Liver (tissue), 9 donors: Measurements from ENCODE around the gene ANTXR2. TPM values are rescaled to one million over a fixed set of nuclear protein-coding genes. Genes with fewer than 3 reads are reported as not detected.

Source experiments
- DNase-seq: peaks from one replicate; pipeline ENCODE4 v3.0.0-alpha.2; 2017; ENCODE audit warnings: low spot score
- H3K27ac ChIP-seq, 2 donors: one replicate each; pipeline ENCODE4 v1.7.0; 2013; ENCODE audit warnings: inconsistent platforms in 2 of 2, low read length in 2 of 2, control low read depth in 1 of 2, low read depth in 1 of 2, mild to moderate bottlenecking in 1 of 2
- H3K27me3 ChIP-seq, 4 donors: one replicate each; pipeline versions ENCODE4 v1.6.1 to v1.7.0; 2013; ENCODE audit warnings: low read length in 3 of 4, inconsistent platforms in 1 of 4, mild to moderate bottlenecking in 1 of 4, moderate library complexity in 1 of 4; ENCODE audit not compliant: control insufficient read depth in 4 of 4, insufficient read depth in 4 of 4
- H3K36me3 ChIP-seq, 4 donors: one replicate each; pipeline versions ENCODE4 v1.6.1 to v1.7.0; 2013; ENCODE audit warnings: low read length in 3 of 4, mild to moderate bottlenecking in 3 of 4, low read depth in 1 of 4, moderate library complexity in 1 of 4; ENCODE audit not compliant: control insufficient read depth in 4 of 4, insufficient read depth in 3 of 4
- H3K4me1 ChIP-seq, 4 donors: one replicate each; pipeline versions ENCODE4 v1.6.1 to v1.7.0; 2013; ENCODE audit warnings: low read length in 3 of 4, mild to moderate bottlenecking in 3 of 4, moderate library complexity in 1 of 4; ENCODE audit not compliant: control insufficient read depth in 4 of 4, insufficient read depth in 4 of 4
- H3K4me3 ChIP-seq, 3 donors: one replicate each; pipeline versions ENCODE4 v1.6.1 to v1.7.0; 2013; ENCODE audit warnings: low read length in 3 of 3, control low read depth in 1 of 3, low read depth in 1 of 3, mild to moderate bottlenecking in 1 of 3
- H3K9ac ChIP-seq, 2 donors: one replicate each; pipeline ENCODE4 v1.7.0; 2013; ENCODE audit warnings: low read length in 2 of 2, mild to moderate bottlenecking in 2 of 2, moderate library complexity in 2 of 2, control low read depth in 1 of 2, low read depth in 1 of 2
- H3K9me3 ChIP-seq, 4 donors: one replicate each; pipeline versions ENCODE4 v1.6.1 to v1.7.0; 2013; ENCODE audit warnings: low read length in 3 of 4; ENCODE audit not compliant: control insufficient read depth in 4 of 4
- ATF3 ChIP-seq: IDR thresholded peaks from 2 replicates; pipeline ENCODE4 v1.6.1; 2016; ENCODE audit warnings: antibody characterized with exemption
- EGR1 ChIP-seq, 2 donors: IDR thresholded peaks; 2 replicates each; pipeline ENCODE4 v1.6.1; 2016 to 2018; ENCODE audit warnings: antibody characterized with exemption in 2 of 2, low read depth in 2 of 2
- FOXA1 ChIP-seq: IDR thresholded peaks from 2 replicates; pipeline ENCODE4 v1.6.1; 2016; ENCODE audit warnings: antibody characterized with exemption
- FOXA2 ChIP-seq: IDR thresholded peaks from 2 replicates; pipeline ENCODE4 v1.6.1; 2016; ENCODE audit warnings: antibody characterized with exemption
- GABPA ChIP-seq, 2 donors: IDR thresholded peaks in 1 of 2; conservative IDR thresholded peaks in 1 of 2; 2 replicates each; pipeline ENCODE4 v1.6.1; 2016; ENCODE audit warnings: antibody characterized with exemption in 2 of 2, mild to moderate bottlenecking in 1 of 2, moderate library complexity in 1 of 2
- HNF4A ChIP-seq, 2 donors: conservative IDR thresholded peaks; 2 replicates each; pipeline ENCODE4 v1.6.1; 2016; ENCODE audit warnings: antibody characterized with exemption in 2 of 2, mild to moderate bottlenecking in 2 of 2
- HNF4G ChIP-seq: IDR thresholded peaks from 2 replicates; pipeline ENCODE4 v1.6.1; 2016; ENCODE audit warnings: antibody characterized with exemption
- JUND ChIP-seq, 2 donors: IDR thresholded peaks; 2 replicates each; pipeline ENCODE4 v1.6.1; 2016; ENCODE audit warnings: antibody characterized with exemption in 2 of 2
- MAX ChIP-seq: IDR thresholded peaks from 2 replicates; pipeline ENCODE4 v1.6.1; 2016; ENCODE audit warnings: antibody characterized with exemption
- NR2F2 ChIP-seq: IDR thresholded peaks from 2 replicates; pipeline ENCODE4 v1.6.1; 2016; ENCODE audit warnings: antibody characterized with exemption
- RAD21 ChIP-seq, 2 donors: IDR thresholded peaks; 2 replicates each; pipeline ENCODE4 v1.6.1; 2016; ENCODE audit warnings: antibody characterized with exemption in 2 of 2, mild to moderate bottlenecking in 2 of 2
- RXRA ChIP-seq, 2 donors: IDR thresholded peaks; 2 replicates each; pipeline ENCODE4 v1.6.1; 2017 to 2018; ENCODE audit warnings: antibody characterized with exemption in 2 of 2, mild to moderate bottlenecking in 1 of 2
- SP1 ChIP-seq: IDR thresholded peaks from 2 replicates; pipeline ENCODE4 v1.6.1; 2018; ENCODE audit warnings: antibody characterized with exemption, mild to moderate bottlenecking
- TAF1 ChIP-seq: conservative IDR thresholded peaks from 2 replicates; pipeline ENCODE4 v1.6.1; 2016; ENCODE audit warnings: antibody characterized with exemption, mild to moderate bottlenecking
- YY1 ChIP-seq: IDR thresholded peaks from 2 replicates; pipeline ENCODE4 v1.6.1; 2016; ENCODE audit warnings: antibody characterized with exemption, mild to moderate bottlenecking
- WGBS: extraction: QIAGEN DNeasy Blood & Tissue Kit; methylation state at CpG from one replicate; pipeline ENCODE4 v1.1.7; 2013; 5-methylcytosine and 5-hydroxymethylcytosine counted together
- polyA plus RNA-seq, 2 donors: library from polyadenylated mRNA; stranded (reverse) in 1 of 2; unstranded in 1 of 2; fragments of 200-250 nt in 1 of 2; fragments of >200 nt in 1 of 2; fragmentation: Nextera tagmentation in 1 of 2; extraction: Ambion mirVana in 1 of 2; gene quantifications; one replicate each; pipeline versions ENCODE4 v1.2.1 to v1.2.3, GENCODE V29; 2013 to 2015
- total RNA-seq, 2 donors: library from RNA; depleted of rRNA; stranded (reverse); fragments of >200 nt; gene quantifications; one replicate each; pipeline ENCODE4 v1.2.3, GENCODE V29; 2014
- TF ChIP-seq, protein P1 (sequence below): fragments of 150-350 bp; IDR thresholded peaks from 2 replicates; pipeline ENCODE4 v1.5.1; 2017; ENCODE audit warnings: improper control_type of control experiment, low read depth, low read length; ENCODE audit not compliant: missing input control
- TF ChIP-seq, protein P2 (sequence below): IDR thresholded peaks from 2 replicates; pipeline ENCODE4 v1.6.1; 2016; ENCODE audit warnings: antibody characterized with exemption
- TF ChIP-seq, protein P3 (sequence below): IDR thresholded peaks from 2 replicates; pipeline ENCODE4 v1.6.1; 2016; ENCODE audit warnings: antibody characterized with exemption, mild to moderate bottlenecking
- donor health status: healthy.
- donor health status: healthy.
- donor health status: healthy.
- donor health status: healthy.
- donor health status: healthy.

Gene ANTXR2
- total and polyA plus RNA-seq, 4 donors: 16.1 to 30.5 (median 21.3) TPM

GRCh38 chr4:79983431-79983830, 89.6 kb downstream of the ANTXR2 start:
- TF ChIP-seq EGR1 (IDR thresholded peaks at IDR 0.05; ENCODE audit: low read depth in 2 of 2): no peak
- TF ChIP-seq, protein P1, sequence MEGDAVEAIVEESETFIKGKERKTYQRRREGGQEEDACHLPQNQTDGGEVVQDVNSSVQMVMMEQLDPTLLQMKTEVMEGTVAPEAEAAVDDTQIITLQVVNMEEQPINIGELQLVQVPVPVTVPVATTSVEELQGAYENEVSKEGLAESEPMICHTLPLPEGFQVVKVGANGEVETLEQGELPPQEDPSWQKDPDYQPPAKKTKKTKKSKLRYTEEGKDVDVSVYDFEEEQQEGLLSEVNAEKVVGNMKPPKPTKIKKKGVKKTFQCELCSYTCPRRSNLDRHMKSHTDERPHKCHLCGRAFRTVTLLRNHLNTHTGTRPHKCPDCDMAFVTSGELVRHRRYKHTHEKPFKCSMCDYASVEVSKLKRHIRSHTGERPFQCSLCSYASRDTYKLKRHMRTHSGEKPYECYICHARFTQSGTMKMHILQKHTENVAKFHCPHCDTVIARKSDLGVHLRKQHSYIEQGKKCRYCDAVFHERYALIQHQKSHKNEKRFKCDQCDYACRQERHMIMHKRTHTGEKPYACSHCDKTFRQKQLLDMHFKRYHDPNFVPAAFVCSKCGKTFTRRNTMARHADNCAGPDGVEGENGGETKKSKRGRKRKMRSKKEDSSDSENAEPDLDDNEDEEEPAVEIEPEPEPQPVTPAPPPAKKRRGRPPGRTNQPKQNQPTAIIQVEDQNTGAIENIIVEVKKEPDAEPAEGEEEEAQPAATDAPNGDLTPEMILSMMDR: no peak
- 97% methylated on average over 4 of the region's 4 CpGs for WGBS
- Histone ChIP-seq H3K27me3 (no peaks in the 10 kb centered on the region), H3K4me1 (no peaks in the 10 kb centered on the region), H3K9me3 (no peaks in the 10 kb centered on the region), H3K27ac (no peak overlapping the region), H3K36me3 (peaks cover 0 to 11% (median 5%) of the 10 kb centered on the region in 4 donors), H3K4me3 (no peak overlapping the region), H3K9ac (no peak overlapping the region)
- no peak for DNase-seq

- Histone ChIP-seq H3K36me3 (peaks cover 0 to 15% (median 6%) of the 10 kb centered on the region in 4 donors), H3K27ac (no peak overlapping the region), H3K4me1 (no peaks in the 10 kb centered on the region), H3K27me3 (no peaks in the 10 kb centered on the region), H3K4me3 (no peak overlapping the region), H3K9me3 (no peaks in the 10 kb centered on the region), H3K9ac (no peak overlapping the region)
- TF ChIP-seq HNF4G (no peak), FOXA2 (no peak), YY1 (no peak), HNF4A (conservative IDR thresholded peaks at IDR 0.05) (no peak), JUND (IDR thresholded peaks at IDR 0.05) (no peak), SP1 (no peak), FOXA1 (no peak), RAD21 (IDR thresholded peaks at IDR 0.05) (no peak), RXRA (IDR thresholded peaks at IDR 0.05) (no peak), NR2F2 (no peak), ATF3 (no peak), MAX (no peak), EGR1 (IDR thresholded peaks at IDR 0.05; ENCODE audit: low read depth in 2 of 2) (no peak), TAF1 (no peak), GABPA (IDR thresholded peaks at IDR 0.05 in 1 of 2, conservative IDR thresholded peaks at IDR 0.05 in 1 of 2) (no peak)
- TF ChIP-seq, protein P2, sequence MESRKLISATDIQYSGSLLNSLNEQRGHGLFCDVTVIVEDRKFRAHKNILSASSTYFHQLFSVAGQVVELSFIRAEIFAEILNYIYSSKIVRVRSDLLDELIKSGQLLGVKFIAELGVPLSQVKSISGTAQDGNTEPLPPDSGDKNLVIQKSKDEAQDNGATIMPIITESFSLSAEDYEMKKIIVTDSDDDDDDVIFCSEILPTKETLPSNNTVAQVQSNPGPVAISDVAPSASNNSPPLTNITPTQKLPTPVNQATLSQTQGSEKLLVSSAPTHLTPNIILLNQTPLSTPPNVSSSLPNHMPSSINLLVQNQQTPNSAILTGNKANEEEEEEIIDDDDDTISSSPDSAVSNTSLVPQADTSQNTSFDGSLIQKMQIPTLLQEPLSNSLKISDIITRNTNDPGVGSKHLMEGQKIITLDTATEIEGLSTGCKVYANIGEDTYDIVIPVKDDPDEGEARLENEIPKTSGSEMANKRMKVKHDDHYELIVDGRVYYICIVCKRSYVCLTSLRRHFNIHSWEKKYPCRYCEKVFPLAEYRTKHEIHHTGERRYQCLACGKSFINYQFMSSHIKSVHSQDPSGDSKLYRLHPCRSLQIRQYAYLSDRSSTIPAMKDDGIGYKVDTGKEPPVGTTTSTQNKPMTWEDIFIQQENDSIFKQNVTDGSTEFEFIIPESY: no peak
- TF ChIP-seq, protein P3, sequence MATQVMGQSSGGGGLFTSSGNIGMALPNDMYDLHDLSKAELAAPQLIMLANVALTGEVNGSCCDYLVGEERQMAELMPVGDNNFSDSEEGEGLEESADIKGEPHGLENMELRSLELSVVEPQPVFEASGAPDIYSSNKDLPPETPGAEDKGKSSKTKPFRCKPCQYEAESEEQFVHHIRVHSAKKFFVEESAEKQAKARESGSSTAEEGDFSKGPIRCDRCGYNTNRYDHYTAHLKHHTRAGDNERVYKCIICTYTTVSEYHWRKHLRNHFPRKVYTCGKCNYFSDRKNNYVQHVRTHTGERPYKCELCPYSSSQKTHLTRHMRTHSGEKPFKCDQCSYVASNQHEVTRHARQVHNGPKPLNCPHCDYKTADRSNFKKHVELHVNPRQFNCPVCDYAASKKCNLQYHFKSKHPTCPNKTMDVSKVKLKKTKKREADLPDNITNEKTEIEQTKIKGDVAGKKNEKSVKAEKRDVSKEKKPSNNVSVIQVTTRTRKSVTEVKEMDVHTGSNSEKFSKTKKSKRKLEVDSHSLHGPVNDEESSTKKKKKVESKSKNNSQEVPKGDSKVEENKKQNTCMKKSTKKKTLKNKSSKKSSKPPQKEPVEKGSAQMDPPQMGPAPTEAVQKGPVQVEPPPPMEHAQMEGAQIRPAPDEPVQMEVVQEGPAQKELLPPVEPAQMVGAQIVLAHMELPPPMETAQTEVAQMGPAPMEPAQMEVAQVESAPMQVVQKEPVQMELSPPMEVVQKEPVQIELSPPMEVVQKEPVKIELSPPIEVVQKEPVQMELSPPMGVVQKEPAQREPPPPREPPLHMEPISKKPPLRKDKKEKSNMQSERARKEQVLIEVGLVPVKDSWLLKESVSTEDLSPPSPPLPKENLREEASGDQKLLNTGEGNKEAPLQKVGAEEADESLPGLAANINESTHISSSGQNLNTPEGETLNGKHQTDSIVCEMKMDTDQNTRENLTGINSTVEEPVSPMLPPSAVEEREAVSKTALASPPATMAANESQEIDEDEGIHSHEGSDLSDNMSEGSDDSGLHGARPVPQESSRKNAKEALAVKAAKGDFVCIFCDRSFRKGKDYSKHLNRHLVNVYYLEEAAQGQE: no peak
- TF ChIP-seq, protein P1: no peak
- no peak for DNase-seq
- WGBS: 82% methylated on average over 1 of the region's 1 CpG
These were observed 90.3 kb downstream of the ANTXR2 start for GRCh38 chr4:79982601-79983322.
